ENCODE results near the gene NCL.

NCL gene

DNA sequence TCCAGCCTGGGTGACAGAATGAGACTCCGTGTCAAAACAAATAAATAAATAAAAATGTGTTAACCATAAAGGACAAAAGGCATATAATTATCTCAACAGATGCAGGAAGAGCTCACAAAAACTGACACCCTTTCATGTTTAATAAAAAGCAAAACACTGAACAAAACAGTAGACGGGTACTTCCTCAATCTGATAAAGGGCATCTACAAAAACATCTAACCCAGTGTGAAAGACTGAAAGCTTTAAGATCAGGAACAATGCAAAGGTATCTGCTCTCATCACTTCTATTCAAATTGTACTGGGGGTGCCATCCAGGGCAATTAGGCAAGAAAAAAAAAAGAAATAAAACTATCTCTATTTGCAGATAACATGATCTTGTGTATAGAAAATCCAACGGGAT lies 11.7 kb upstream of the NCL start:
- Histone ChIP-seq H3K4me1 (ENCODE audit: control insufficient read depth, low read length) (peaks cover 20% of the 10 kb centered on the region), H3K4me2 (ENCODE audit: low read length) (no peak overlapping the region), H3K79me2 (ENCODE audit: control insufficient read depth, low read length) (peaks cover 7% of the 10 kb centered on the region)

GRCh38 chr2:231472816-231473215 lies 8.5 kb upstream of the NCL start:
- H3K27ac ChIP-seq (ENCODE audit: low read depth, low read length) = no peak overlapping the region
- no peaks in the 10 kb centered on the region for H3K27me3 ChIP-seq (ENCODE audit: control insufficient read depth, low read length)
- H3K4me1 ChIP-seq (ENCODE audit: control insufficient read depth, low read length) = peaks cover 20% of the 10 kb centered on the region
- no peaks in the 10 kb centered on the region for H3K36me3 ChIP-seq (ENCODE audit: control insufficient read depth, low read length)
- H3K4me3 ChIP-seq (ENCODE audit: low read length) = peak overlapping the region; percentile 45
- peaks cover 9% of the 10 kb centered on the region; the same call in 1 of the 2 replicates for H3F3A ChIP-seq (ENCODE audit: control insufficient read depth, insufficient read depth)
- TF ChIP-seq, protein P1, sequence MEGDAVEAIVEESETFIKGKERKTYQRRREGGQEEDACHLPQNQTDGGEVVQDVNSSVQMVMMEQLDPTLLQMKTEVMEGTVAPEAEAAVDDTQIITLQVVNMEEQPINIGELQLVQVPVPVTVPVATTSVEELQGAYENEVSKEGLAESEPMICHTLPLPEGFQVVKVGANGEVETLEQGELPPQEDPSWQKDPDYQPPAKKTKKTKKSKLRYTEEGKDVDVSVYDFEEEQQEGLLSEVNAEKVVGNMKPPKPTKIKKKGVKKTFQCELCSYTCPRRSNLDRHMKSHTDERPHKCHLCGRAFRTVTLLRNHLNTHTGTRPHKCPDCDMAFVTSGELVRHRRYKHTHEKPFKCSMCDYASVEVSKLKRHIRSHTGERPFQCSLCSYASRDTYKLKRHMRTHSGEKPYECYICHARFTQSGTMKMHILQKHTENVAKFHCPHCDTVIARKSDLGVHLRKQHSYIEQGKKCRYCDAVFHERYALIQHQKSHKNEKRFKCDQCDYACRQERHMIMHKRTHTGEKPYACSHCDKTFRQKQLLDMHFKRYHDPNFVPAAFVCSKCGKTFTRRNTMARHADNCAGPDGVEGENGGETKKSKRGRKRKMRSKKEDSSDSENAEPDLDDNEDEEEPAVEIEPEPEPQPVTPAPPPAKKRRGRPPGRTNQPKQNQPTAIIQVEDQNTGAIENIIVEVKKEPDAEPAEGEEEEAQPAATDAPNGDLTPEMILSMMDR (IDR thresholded peaks at IDR 0.05; ENCODE audit: low read depth, low read length, poor library complexity, severe bottlenecking) = no peak
- TF ChIP-seq EZH2phosphoT487 (IDR thresholded peaks at IDR 0.05; ENCODE audit: borderline replicate concordance, low read length) = no peak
- H3K9me2 ChIP-seq (replicated peaks; ENCODE audit: control insufficient read depth, low read length) = no peaks in the 10 kb centered on the region
- H3K79me2 ChIP-seq (ENCODE audit: control insufficient read depth, low read length) = peaks cover 7% of the 10 kb centered on the region
- no peaks in the 10 kb centered on the region for H4K20me1 ChIP-seq (ENCODE audit: control insufficient read depth, insufficient read depth, low read depth, low read length)
- peak overlapping the region; percentile 56 for H3K4me2 ChIP-seq (ENCODE audit: low read length)
- H3K9me3 ChIP-seq (ENCODE audit: control insufficient read depth, insufficient read depth, low read length) = no peaks in the 10 kb centered on the region

More for the DNA sequence above, 11.7 kb upstream of the NCL start:
- Histone ChIP-seq H3K9me2 (replicated peaks; ENCODE audit: control insufficient read depth, low read length) (no peaks in the 10 kb centered on the region), H3K9me3 (ENCODE audit: control insufficient read depth, insufficient read depth, low read length) (no peaks in the 10 kb centered on the region), H4K20me1 (ENCODE audit: control insufficient read depth, insufficient read depth, low read depth, low read length) (no peaks in the 10 kb centered on the region), H3K27me3 (ENCODE audit: control insufficient read depth, low read length) (no peaks in the 10 kb centered on the region), H3K36me3 (ENCODE audit: control insufficient read depth, low read length) (no peaks in the 10 kb centered on the region), H3F3A (ENCODE audit: control insufficient read depth, insufficient read depth) (peaks cover 9% of the 10 kb centered on the region; the same call in 1 of the 2 replicates), H3K4me3 (ENCODE audit: low read length) (no peak overlapping the region), H3K27ac (ENCODE audit: low read depth, low read length) (no peak overlapping the region)
- TF ChIP-seq EZH2phosphoT487 (IDR thresholded peaks at IDR 0.05; ENCODE audit: borderline replicate concordance, low read length) = no peak
- TF ChIP-seq, protein P1 (IDR thresholded peaks at IDR 0.05; ENCODE audit: low read depth, low read length, poor library complexity, severe bottlenecking) = no peak

GRCh38 chr2:231470246-231470900 lies 6.1 kb upstream of the NCL start:
- Histone ChIP-seq H3K4me3 (ENCODE audit: low read length) (no peak overlapping the region), H3K36me3 (ENCODE audit: control insufficient read depth, low read length) (no peaks in the 10 kb centered on the region), H3K79me2 (ENCODE audit: control insufficient read depth, low read length) (peaks cover 10% of the 10 kb centered on the region), H3K4me2 (ENCODE audit: low read length) (no peak overlapping the region), H3K9me3 (ENCODE audit: control insufficient read depth, insufficient read depth, low read length) (no peaks in the 10 kb centered on the region), H4K20me1 (ENCODE audit: control insufficient read depth, insufficient read depth, low read depth, low read length) (no peaks in the 10 kb centered on the region), H3K27me3 (ENCODE audit: control insufficient read depth, low read length) (no peaks in the 10 kb centered on the region), H3K9me2 (replicated peaks; ENCODE audit: control insufficient read depth, low read length) (no peaks in the 10 kb centered on the region), H3K27ac (ENCODE audit: low read depth, low read length) (no peak overlapping the region), H3F3A (ENCODE audit: control insufficient read depth, insufficient read depth) (peaks cover 9% of the 10 kb centered on the region), H3K4me1 (ENCODE audit: control insufficient read depth, low read length) (peaks cover 18% of the 10 kb centered on the region)
- TF ChIP-seq EZH2phosphoT487 (IDR thresholded peaks at IDR 0.05; ENCODE audit: borderline replicate concordance, low read length) = no peak
- TF ChIP-seq, protein P1 (IDR thresholded peaks at IDR 0.05; ENCODE audit: low read depth, low read length, poor library complexity, severe bottlenecking) = no peak

Data from DOHH2 (cell line).